ENCODE measurements around the gene SHCBP1. TPM values are rescaled to one million over a fixed set of nuclear protein-coding genes. Genes with fewer than 3 reads are reported as not detected.

Gene SHCBP1
- total and polyA plus RNA-seq, 10 of the 15 experiments (the other 5 are each of a cell fraction or from before 2014, with no cell fraction given) = 9.5 to 73.3 (median 30.2) TPM

- FAIRE-seq (no peak), ATAC-seq (peak; percentile 15), DNase-seq (ENCODE audit: low read depth, low spot score) (no peak)
- ChIA-PET POLR2A (no interaction called here), RAD21 (ENCODE audit: unreplicated experiment) (interaction anchor here (0.8 kb wide), 1 partner anchor 55 kb away, joined by 3 read pairs; no protein-coding TSS in a partner anchor), SMC1A (ENCODE audit: uncharacterized antibody, unreplicated experiment) (interaction anchor here (0.7 to 2.2 kb wide), 3 partner anchors 35 to 518 kb away, joined by 3 to 6 read pairs (median 5); no protein-coding TSS in a partner anchor), CTCF (interaction anchor here (0.7 to 1.4 kb wide), 3 partner anchors 10 to 190 kb away, joined by 3 to 6 read pairs (median 3); no protein-coding TSS in a partner anchor)
- Histone ChIP-seq H3K27me3 (replicated peaks in 1 of 2; ENCODE audit: control insufficient read depth in 2 of 2, insufficient read depth in 2 of 2, low read length in 1 of 2) (no peaks in the 10 kb centered on the region), H3K4me1 (ENCODE audit: control insufficient read depth, insufficient read depth, low read length) (peaks cover 11% of the 10 kb centered on the region), H3K27ac (ENCODE audit: control insufficient read depth, insufficient read depth) (no peak overlapping the region; the same call in 1 of the 2 replicates), H3K9me3 (replicated peaks; ENCODE audit: control insufficient read depth, insufficient read depth, low read length) (no peaks in the 10 kb centered on the region), H3K9ac (ENCODE audit: control insufficient read depth, insufficient read depth, low read length) (no peak overlapping the region), H3K4me2 (ENCODE audit: control insufficient read depth, insufficient read depth) (peak overlapping the region; percentile 60; the same call in 1 of the 2 replicates), H3K36me3 (ENCODE audit: control insufficient read depth in 2 of 2, insufficient read depth in 2 of 2, low read length in 1 of 2) (peaks cover 4 to 18% of the 10 kb centered on the region in 2 experiments; a peak in 2 of 4 replicates), H3K79me2 (ENCODE audit: control insufficient read depth, insufficient read depth, low read length) (peaks cover 33% of the 10 kb centered on the region), H2AFZ (ENCODE audit: control insufficient read depth, low read depth, low read length) (no peak overlapping the region), H3K4me3 (0 out of 2 replicates have a peak overlapping the region, but pooled peaks have one; percentile 22), H4K20me1 (ENCODE audit: control insufficient read depth, insufficient read depth) (no peaks in the 10 kb centered on the region)
- WGBS (ENCODE audit: insufficient coverage, insufficient replicate concordance, low lambda C conversion rate, missing lambda C conversion rate) = 36% methylated on average over 4 of the region's 4 CpGs
- intact Hi-C loops (cut with micrococcal nuclease; ENCODE audit: unreplicated experiment) (no loop called here), in situ Hi-C loops (cut with MboI) (no loop called here)
- no TSS peak for BruUV-seq (replicated peaks)
- TF ChIP-seq RUNX3 (IDR thresholded peaks at IDR 0.05; ENCODE audit: low read length) (peak; percentile 53), SUPT20H (IDR thresholded peaks at IDR 0.05; ENCODE audit: borderline replicate concordance, control insufficient read depth, low read depth, low read length) (no peak)
These were observed 2.7 kb downstream of the SHCBP1 start for GRCh38 chr16:46618516-46618915.

- Histone ChIP-seq H3K27ac (ENCODE audit: control insufficient read depth, insufficient read depth) (no peak overlapping the region), H3K27me3 (replicated peaks in 1 of 2; ENCODE audit: control insufficient read depth in 2 of 2, insufficient read depth in 2 of 2, low read length in 1 of 2) (no peaks in the 10 kb centered on the region), H3K4me3 (no peak overlapping the region), H3K79me2 (ENCODE audit: control insufficient read depth, insufficient read depth, low read length) (peaks cover 24% of the 10 kb centered on the region), H3K9ac (ENCODE audit: control insufficient read depth, insufficient read depth, low read length) (no peak overlapping the region), H3K36me3 (ENCODE audit: control insufficient read depth in 2 of 2, insufficient read depth in 2 of 2, low read length in 1 of 2) (peaks cover 7 to 27% of the 10 kb centered on the region in 2 experiments), H3K9me3 (replicated peaks; ENCODE audit: control insufficient read depth, insufficient read depth, low read length) (no peaks in the 10 kb centered on the region), H3K4me2 (ENCODE audit: control insufficient read depth, insufficient read depth) (no peak overlapping the region), H3K4me1 (ENCODE audit: control insufficient read depth, insufficient read depth, low read length) (peaks cover 11% of the 10 kb centered on the region), H2AFZ (ENCODE audit: control insufficient read depth, low read depth, low read length) (no peak overlapping the region), H4K20me1 (ENCODE audit: control insufficient read depth, insufficient read depth) (no peaks in the 10 kb centered on the region)
- FAIRE-seq (no peak), ATAC-seq (no peak), DNase-seq (ENCODE audit: low read depth, low spot score) (no peak)
- CTCF ChIA-PET = interaction anchor here (0.6 to 1.9 kb wide), 3 partner anchors 8 to 1624 kb away, joined by 3 to 6 read pairs (median 4); no protein-coding TSS in a partner anchor
- RAD21 ChIA-PET (ENCODE audit: unreplicated experiment) = no interaction called here
- SMC1A ChIA-PET (ENCODE audit: uncharacterized antibody, unreplicated experiment) = no interaction called here
- BruUV-seq (replicated peaks) = no TSS peak
- in situ Hi-C loops (cut with MboI) (no loop called here), intact Hi-C loops (cut with micrococcal nuclease; ENCODE audit: unreplicated experiment) (no loop called here)
- WGBS (ENCODE audit: insufficient coverage, insufficient replicate concordance, low lambda C conversion rate, missing lambda C conversion rate) = 24% methylated on average over 4 of the region's 4 CpGs
- no peak for TF ChIP-seq ESRRA (IDR thresholded peaks at IDR 0.05; ENCODE audit: low read length)
- TF ChIP-seq RUNX3 (IDR thresholded peaks at IDR 0.05; ENCODE audit: low read length) = no peak
- TF ChIP-seq ZNF24 (IDR thresholded peaks at IDR 0.05) = no peak
- no peak for TF ChIP-seq BCLAF1 (IDR thresholded peaks at IDR 0.05)
- TF ChIP-seq ATF7 (IDR thresholded peaks at IDR 0.05; ENCODE audit: low read depth) = no peak
- no peak for TF ChIP-seq SIN3A (IDR thresholded peaks at IDR 0.05; ENCODE audit: low read depth, low read length)
- no peak for TF ChIP-seq RAD21 (IDR thresholded peaks at IDR 0.05; ENCODE audit: insufficient read depth, low read depth, low read length)
- no peak for TF ChIP-seq ZSCAN29 (IDR thresholded peaks at IDR 0.05)
- no peak for TF ChIP-seq SMAD5 (IDR thresholded peaks at IDR 0.05; ENCODE audit: low read depth)
- POLR2A ChIA-PET = no interaction called here
These were observed 7.2 kb downstream of the SHCBP1 start for GRCh38 chr16:46614006-46614405.
